Measurements from ENCODE around the gene ECHS1.

- TF ChIP-seq POLR2A (IDR thresholded peaks at IDR 0.05) (no peak), CTCF (IDR thresholded peaks at IDR 0.05) (no peak)
These were observed 26.0 kb upstream of the ECHS1 start for GRCh38 chr10:133399123-133399601.

Data from right lobe of liver (tissue), 4 donors.